ENCODE data around the gene PNLIP.
A peak's percentile ranks its signal among the peaks of the same experiment; 100 is the strongest.

The PNLIP gene

DNA sequence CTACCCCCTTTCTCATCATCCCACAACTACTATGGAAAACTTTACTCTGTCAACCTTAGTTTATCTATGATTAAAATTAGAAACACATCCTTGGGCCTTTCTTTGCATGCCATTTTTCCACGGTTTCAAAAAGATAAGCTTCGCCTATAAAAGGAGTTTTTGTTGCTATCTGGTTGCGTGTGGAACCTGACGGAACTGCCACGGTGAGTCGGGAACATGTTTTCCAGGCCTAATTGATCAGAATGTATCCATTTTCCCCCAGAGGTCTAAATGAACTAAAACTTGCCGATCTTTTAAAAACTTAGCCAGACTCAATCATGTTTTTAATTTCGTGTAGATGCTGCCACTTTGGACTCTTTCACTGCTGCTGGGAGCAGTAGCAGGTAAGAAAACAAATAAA lies at the start of gene PNLIP:
Gene PNLIP (plus strand): TSS at position 176 of the 400 bp plus-strand sequence. CDS start 162 bp downstream, at position 338.
- DNase-seq (ENCODE audit: low spot score) = no peak

DNA sequence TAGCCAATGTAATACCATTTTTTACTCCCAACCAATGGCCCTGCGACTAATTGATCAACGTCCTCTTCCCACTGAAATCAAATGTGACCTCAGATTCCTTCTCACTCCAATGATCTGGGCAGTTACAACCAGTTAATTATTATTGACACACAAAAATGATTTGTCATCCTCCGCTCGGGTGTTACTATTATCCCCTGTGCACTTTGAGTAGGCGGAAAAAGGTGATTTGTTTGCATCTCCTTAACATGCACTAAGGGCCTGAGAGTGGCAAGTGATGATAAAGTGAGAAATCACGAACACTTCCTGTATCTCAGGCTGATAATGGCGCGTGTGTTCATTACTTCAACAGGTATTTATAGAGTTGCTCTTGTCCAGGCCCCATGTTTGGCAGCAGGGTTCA lies 40.9 kb upstream of the PNLIP start:
- DNase-seq (ENCODE audit: low spot score) = no peak

DNA sequence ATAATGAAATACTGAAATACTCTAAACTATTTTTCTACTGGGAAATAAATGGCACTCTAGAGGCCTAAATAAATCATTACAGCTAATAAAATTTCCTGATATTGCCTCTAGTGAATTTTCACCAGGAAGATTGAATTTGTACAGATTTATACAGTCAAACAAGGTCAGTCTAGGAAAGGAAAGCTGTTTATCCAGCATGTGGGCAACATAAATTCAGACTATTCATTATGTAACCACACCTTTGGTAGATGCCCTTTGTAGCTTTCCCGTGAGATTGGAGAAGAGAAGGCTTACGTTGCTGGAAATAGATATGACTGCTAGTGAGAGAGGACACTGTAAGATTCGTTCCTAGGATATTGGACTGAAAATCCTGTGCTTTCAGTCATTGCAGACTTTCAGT lies 35.2 kb upstream of the PNLIP start:
- no peak for DNase-seq (ENCODE audit: low spot score)

DNA sequence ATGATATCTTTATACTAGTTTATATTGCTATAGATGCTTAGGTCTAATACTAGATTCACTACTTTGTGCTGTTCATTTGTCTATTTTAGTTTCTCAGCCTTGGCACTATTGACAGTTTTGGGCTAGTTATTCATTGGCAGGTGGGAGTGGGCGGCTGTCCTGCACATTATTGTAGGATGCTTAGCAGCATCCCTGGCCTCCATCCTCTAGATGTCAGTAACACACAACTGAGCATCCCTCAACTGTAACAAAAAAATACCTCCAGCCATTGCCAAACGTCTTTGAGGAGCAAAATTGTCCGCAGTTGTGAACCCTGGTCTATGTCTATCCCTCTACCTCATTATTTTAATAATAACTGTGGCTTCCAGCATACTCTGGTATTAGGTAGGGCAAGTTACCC lies 34.4 kb upstream of the PNLIP start:
- DNase-seq (ENCODE audit: low spot score) = no peak

DNA sequence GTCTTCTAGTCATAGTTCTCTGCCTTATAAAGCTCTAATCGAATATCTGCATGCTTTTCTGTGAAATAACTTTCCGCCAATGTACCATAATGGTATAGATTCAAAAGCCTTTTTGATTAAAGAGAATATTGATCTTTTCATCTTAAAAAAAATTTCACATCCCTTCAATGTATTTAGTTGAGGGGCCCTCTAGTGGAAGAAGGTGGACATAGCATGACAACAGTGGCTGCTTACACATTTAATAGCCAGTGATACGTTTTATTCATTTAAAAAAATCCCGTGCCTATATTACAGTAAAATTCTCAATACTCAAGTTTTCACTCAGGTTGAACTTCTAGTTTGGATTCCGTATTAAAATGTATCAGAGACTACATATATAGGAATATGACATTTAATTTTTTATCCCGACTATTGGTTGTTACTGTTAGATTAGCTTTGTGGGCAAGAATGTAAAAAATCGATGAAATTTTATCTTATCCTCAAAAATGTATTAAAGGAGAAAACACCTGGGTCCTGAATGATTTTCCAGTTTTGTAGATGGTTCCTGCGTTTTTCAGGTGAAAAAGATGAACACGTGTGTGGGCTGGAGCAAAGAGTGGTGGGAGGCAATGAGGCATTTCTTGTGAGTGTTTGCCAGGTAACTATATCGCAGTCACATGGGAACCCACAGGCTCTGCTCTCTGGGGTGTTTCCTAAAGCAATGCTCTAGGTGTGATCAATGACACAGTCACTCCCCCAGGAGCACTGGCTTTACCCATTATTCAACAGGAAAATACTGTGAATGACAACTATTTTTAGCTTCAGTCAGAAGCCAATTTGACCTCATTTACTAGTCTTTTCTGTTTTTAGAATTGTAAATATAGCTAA lies 24.1 kb upstream of the PNLIP start:
- DNase-seq (ENCODE audit: low spot score) = peak; percentile 9

DNA sequence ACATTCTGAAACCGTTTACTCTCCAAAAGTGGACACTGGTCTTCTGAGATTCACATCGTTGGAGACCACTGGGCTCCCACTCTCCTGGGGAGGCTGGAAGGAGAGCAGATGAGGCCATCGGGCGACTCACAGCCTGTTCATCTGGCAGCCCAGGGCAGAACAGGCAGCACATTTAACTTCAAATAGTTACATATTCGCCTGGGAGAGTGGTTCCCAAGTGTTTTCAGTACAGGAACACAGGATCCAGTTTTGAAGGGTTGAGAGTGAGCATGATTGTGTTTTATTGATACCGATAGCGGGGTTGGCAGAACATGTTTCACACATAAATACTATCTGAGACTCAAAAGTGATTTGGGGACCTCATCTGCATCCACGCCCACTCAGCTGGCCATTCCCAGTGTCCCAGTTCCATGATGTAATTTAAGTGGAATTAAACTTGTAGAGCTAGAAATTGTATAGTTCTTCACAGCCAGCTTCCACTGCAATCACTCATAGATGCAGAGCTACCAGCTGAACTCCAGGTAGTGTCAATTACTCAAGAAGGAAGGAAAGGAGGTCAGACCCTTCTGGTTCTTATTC lies 22.8 kb upstream of the PNLIP start:
- no peak for DNase-seq (ENCODE audit: low spot score)

DNA sequence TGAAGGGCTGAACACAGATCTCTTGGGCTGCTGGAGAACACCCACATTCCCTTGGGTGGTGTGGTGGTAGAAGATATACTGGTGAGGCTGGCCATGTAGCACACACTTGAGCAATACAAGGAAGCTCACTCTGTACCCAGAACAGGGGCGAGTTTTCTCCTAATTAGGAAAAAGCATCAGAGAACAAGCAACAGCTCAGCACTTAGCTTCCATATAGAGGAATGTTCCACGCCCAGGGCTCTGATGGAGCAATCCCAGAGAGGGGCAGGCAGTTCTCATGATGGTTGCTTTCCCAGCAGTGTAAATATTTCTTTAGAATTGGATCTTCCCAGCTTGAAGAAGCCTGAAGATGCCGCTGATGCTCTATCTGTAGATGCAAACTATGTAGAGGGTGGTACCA lies 21.0 kb upstream of the PNLIP start:
- DNase-seq (ENCODE audit: low spot score) = no peak

DNA sequence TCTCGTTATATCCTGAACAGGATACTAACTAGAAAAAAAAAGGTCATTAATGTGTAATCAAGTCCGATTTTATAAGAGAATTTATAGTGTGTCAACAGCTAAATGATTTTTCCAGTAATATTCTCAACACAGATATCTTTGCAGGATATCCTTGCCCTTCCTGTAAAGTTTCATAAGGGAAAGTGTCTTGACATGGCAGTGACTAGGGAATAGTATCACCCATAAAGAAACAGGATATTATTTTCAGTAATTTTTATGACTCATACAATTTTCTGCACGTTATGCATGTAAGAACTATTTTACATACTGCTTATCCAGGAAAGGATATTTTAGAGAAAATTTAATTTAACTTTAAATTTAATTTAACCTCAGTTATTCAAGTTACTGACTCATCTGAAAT lies 19.5 kb upstream of the PNLIP start:
- DNase-seq (ENCODE audit: low spot score) = no peak

DNA sequence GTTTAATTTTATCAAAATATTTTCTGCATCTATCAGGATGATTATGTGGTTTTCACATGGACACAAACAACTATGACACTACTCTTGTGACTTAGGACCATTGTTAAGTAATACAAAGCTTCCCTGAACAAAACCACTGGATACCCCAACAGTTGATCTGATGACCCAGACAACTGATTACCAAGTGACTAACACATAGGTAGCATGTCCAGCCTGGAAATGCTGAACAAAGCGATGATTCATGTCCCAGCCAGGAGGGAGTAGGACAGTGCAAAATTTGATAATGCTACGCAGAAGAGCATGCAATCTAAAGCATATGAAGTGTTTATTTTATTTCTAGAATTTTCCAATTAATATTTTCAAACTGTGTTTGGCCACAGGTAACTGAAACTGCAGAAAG lies 8.9 kb upstream of the PNLIP start:
- no peak for DNase-seq (ENCODE audit: low spot score)

DNA sequence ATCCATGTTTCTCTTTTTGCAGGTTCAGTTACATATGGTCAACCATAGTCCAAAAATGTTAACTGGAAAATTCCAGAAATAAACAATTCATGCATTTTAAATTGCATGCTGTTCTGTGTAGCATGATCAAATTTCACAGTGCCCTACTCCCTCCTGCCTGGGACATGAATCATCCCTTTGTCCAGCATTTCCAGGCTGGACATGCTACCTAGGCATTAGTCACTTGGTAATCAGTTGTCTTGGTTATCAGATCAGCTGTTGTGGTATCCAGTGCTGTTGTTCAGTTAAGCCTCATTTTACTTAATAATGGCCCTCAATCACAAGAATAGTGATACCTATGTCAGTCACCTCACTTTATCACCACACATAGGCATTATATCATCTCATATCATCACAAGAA lies 7.3 kb upstream of the PNLIP start:
- DNase-seq (ENCODE audit: low spot score) = no peak

DNA sequence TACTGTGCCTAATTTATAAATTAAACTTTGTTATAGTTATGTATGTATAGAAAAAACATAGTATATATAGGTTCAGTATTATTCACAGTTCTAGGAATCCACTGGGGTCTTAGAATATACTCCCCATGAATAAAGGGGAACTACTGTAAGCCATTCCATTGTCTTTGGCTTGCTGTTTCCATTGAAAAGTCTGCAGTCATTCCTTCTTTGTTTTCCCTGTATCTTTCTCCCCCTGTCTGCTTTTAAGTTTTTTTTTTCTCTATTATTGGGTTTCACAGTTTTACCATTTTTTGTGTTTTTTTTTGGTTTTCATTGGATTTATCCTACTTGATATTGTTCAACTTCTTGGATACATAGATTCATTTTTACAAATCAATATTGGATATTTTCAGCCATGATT lies 6.7 kb upstream of the PNLIP start:
- no peak for DNase-seq (ENCODE audit: low spot score)

DNA sequence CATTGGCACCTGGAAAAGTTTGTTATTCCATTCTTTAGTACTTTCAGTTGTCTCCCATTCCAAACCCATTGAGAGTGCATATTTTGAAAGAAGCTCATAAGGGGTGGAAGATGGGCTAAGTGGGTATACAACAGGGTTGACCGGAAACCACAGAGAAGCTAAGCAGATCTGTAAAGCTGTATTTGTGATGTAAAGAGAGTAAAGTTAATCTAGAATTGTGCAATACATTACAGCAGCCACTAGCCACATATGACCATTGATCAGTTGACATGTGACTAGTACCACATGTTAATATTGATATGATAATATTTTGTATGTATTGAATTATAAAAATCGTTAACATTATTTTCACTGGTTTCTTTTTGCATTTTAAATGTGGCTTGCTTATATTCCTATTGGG lies 4.9 kb upstream of the PNLIP start:
- DNase-seq (ENCODE audit: low spot score) = no peak

DNA sequence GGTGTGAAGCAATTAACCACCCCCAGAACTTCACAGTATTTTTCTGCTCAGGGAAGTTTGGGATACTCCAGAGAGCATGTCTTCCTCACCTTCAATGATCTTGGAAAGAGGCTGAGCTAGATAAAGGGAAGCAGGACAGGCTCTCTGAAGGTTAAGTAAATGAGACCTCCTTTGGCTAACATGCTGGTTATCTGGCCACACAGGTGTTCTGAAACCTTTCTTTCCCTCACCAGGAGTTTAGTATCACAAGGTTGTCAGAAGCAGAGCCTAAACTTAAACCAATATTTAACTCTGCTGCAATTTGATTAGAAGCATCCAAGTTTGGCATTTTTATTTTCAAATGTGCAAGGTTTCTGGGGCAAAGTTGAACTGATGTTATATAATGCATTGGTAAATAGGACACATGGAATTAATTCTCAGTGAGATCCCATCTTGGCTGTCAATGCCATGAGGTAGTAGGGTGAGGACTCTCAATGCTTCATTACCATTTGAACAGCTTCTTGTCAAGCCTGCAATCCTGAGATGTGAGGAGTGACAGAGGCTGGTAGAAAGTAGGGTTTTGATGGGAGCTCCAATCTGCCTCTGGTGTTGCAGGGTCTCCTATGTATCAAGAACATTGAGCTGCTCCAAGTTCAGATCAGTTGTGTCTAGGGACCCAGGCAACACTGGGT lies 3.6 kb upstream of the PNLIP start:
- no peak for DNase-seq (ENCODE audit: low spot score)

DNA sequence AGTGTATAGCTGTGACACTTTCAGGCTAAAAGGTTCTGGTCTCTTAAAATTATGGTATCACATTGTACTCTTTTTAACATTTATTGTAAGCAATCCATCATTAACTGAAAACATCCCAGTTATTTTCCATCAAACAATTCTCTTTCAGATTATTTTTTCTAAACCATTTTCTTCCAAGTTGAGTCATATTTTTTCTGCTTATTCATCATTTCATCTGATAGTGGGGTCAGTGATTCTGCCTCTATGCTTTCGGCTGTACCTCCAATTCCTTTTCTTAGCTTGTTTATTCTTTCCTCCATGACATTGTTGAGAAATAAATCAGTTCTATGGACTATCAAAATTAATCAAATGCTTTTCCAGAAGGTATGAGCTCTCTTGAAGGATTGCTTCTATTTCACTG lies 609 bp upstream of the PNLIP start:
- DNase-seq (ENCODE audit: low spot score) = no peak

DNA sequence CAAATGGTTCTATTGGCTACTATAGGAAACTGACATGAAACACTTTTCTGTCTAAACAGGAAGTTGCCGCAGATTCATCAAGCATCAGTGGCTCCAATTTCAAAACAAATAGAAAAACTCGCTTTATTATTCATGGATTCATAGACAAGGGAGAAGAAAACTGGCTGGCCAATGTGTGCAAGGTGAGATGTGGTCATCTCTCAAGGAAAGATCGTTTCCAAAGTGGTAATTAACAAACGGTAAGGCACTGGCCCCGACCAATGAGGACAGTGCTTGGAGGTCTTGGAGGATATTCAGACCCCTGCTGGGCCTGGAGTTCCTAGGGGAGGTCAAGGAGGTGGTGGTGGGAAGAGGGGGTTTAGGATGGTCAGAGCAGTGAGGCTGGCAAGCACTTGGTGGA lies 2.6 kb downstream of the PNLIP start:
- DNase-seq (ENCODE audit: low spot score) = no peak

DNA sequence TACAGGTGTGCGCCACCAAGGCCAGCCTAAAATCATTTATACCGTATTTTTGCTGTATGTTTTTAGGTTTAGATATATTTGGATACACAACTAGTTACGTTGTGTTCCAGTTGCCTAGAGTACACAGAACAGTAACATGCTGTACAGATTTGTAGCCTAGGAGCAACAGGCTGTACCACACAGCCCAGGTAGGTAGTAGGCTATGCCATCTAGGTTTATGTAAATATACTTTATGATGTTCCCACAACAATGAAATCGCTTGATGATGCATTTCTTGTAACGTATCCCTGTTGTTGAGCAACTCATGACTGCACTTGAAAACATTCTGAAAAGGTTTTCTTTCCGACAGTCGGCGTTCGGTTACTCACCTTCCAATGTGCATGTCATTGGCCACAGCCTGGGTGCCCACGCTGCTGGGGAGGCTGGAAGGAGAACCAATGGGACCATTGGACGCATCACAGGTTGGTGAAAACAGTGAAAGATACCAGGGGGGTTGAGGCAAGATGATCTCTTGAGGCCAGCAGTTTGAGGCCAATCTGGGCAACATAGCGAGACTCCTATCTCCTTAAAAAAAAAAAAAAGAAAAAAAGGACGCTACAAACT lies 7.7 kb downstream of the PNLIP start:
- DNase-seq (ENCODE audit: low spot score) = no peak

DNA sequence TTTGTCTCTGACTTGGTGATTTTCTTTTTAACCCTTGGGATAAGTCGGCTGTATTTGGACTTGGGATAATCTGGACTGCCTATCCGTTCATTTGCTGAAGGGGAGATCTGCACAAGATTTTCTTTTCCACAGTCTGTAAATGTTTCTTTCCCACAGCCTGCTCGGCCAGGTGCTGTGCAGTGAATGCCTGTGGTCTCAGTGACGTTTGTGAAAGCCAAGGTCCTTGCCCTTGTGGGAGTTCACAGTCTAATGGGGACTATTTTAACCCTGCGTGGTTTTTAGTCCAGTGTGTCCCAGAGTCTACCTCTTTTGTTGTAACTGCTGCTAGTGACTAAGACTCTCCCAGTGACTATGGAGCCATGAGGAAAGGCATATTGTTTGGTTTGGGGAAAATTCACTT lies 8.9 kb downstream of the PNLIP start:
- no peak for DNase-seq (ENCODE audit: low spot score)

DNA sequence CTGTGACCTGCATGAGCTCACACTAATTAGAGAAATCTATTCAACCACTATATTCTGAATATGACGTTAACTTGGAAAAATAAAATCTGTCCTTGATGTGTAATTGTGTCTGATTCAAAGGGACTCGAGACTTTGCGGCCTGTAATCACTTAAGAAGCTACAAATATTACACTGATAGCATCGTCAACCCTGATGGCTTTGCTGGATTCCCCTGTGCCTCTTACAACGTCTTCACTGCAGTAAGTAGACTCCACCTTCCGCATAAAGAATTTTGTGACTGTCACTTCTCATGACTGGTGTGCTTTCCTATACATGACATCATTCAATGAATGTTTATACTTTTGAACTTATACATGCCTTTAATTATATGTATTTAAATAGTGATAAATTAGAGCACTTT lies 10.1 kb downstream of the PNLIP start:
- no peak for DNase-seq (ENCODE audit: low spot score)

DNA sequence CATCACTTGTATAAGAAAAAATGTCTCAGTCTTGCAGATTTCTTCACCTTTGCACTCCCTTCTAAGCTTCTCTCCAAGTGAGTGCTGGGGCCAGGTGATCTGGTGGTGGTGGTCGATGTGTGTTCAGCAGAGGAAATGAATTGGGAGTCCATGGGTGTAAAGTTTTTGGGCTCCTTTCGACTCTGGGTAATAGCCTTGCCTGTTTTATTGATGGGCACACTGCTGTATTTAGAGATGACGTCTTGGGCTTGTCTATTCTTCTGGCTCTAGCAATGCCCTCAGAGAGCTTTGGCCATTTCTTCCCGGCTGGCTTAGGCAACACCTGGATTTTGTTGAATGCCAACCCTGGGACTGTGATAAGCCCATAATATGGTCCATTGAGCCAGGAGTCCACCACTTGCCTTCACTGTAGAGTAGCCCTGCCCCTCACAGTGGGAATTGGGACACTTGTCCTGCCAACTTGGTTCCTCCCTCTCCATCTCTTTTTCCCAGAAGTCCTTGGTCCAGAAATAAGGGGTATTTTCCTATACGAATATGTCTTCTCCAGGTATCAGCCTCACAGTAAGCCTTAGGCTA lies 11.7 kb downstream of the PNLIP start:
- no peak for DNase-seq (ENCODE audit: low spot score)

DNA sequence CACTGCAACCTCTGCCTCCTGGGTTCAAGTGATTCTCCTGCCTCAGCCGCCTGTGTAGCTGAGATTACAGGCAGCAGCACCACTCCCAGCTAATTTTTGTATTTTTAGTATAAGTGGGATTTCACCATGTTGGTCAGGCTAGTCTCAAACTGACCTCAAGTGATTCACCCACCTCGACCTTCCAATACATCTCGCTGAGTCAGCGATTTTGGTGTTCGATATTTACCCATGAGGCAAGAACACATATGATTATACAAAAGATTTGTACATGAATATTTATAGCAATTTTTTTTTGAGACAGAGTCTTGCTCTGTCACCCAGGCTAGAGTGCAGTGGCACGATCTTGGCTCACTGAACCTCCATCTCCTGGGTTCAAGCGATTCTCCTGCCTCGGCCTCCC lies 19.8 kb downstream of the PNLIP start:
- no peak for DNase-seq (ENCODE audit: low spot score)

DNA sequence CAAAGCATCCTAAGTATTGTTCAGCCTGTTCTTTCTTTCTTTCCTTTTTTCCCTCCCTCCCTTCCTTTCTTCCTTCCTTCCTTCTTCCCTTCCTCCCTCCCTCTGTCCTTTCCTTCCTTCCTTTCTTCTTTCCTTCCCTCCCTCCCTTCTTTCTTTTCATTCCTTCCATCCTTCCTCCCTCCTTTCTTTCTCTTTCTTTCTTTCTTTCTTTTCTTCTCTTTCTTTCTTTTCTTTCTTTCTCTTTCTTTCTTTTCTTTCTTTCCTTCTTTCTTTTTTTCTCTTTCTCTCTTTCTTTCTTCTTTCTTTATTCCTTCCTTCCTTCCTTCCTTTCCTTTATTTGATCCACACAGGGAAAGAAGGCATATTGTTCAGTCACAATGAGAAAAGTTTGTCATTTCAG lies 21.2 kb downstream of the PNLIP start:
- no peak for DNase-seq (ENCODE audit: low spot score)

DNA sequence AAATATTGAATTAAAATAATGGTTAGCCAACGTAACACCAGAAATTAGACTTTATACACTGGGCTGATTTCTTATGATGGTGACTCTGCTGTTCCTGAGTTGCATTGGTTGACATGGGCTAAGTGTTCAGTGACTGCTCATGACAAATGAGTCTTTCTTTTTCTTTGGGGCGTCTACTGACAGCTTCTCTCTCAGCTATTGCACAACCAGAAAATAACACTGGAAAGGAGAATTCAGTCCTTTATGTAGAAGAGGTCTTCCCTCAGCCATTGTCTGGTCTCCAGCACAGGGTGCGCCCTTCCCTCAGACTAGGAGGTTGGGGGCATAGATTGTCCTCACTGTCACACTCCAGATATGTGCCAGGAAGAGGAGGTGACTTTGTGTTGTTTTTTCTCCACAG lies 21.6 kb downstream of the PNLIP start:
- no peak for DNase-seq (ENCODE audit: low spot score)

DNA sequence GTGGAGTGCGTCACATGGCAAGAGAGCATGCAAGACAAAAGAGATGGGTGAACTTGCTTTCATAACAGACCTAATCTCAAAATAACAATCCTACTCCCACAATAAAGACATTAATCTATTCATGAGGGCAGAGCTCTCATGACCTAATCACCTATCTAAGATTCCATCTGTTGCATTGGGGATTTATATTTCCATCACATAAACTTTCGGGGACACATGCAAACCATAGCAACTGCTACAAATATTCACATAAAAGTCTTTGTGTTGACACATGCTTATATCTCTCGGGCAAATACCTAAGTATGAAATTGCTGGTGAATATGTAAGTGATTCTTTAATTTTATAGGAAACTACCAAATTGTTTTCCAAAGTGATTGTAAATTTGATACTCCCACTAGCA lies 29.1 kb downstream of the PNLIP start:
- no peak for DNase-seq (ENCODE audit: low spot score)

Data from cerebellar cortex (tissue), 1 donor.